HepG2 (cell line): ENCODE results near the gene DENND5B.

Experiments
- CAMTA2 ChIP-seq: sonication (generic); formaldehyde crosslinking; IDR thresholded peaks from 2 replicates; pipeline ENCODE4 v1.4.0; 2020; ENCODE audit warnings: mild to moderate bottlenecking, missing genetic modification reagents, borderline replicate concordance
- EZH2 ChIP-seq: conservative IDR thresholded peaks from 2 replicates; pipeline ENCODE4 v1.6.1; 2012; ENCODE audit warnings: mild to moderate bottlenecking, low read depth, low read length, moderate library complexity
- FOSL1 ChIP-seq: sonication (generic); formaldehyde crosslinking; IDR thresholded peaks from 2 replicates; pipeline ENCODE4 v1.9.0; 2021; ENCODE audit warnings: missing genetic modification reagents, borderline replicate concordance
- GZF1 ChIP-seq: sonication (generic); formaldehyde crosslinking; IDR thresholded peaks from 2 replicates; pipeline ENCODE4 v1.5.1; 2020; ENCODE audit warnings: mild to moderate bottlenecking, missing genetic modification reagents
- NFYC ChIP-seq: IDR thresholded peaks from 2 replicates; pipeline ENCODE4 v1.6.1; 2016; ENCODE audit warnings: missing genetic modification reagents, missing compliant biosample characterization
- RNF2 ChIP-seq: fragments of 450-650 bp; conservative IDR thresholded peaks from 2 replicates; pipeline ENCODE4 v1.6.1; 2016; ENCODE audit warnings: low read depth
- SATB2 ChIP-seq: sonication (generic); formaldehyde crosslinking; IDR thresholded peaks from 2 replicates; pipeline ENCODE4 v1.5.0; 2020; ENCODE audit warnings: missing genetic modification reagents
- THAP11 ChIP-seq: IDR thresholded peaks from 2 replicates; pipeline ENCODE4 v1.6.1; 2016; ENCODE audit warnings: missing biosample characterization, missing genetic modification reagents
- TF ChIP-seq, protein P1 (sequence below): sonication (generic); formaldehyde crosslinking; IDR thresholded peaks from 2 replicates; pipeline ENCODE4 v1.4.0; 2020; ENCODE audit warnings: missing genetic modification reagents
- TF ChIP-seq, protein P2 (sequence below): IDR thresholded peaks from 2 replicates; pipeline ENCODE4 v1.6.1; 2012; ENCODE audit warnings: inconsistent platforms
- TF ChIP-seq, protein P3 (sequence below): sonication (generic); formaldehyde crosslinking; IDR thresholded peaks from 2 replicates; pipeline ENCODE4 v1.8.0; 2022; ENCODE audit warnings: mild to moderate bottlenecking, missing genetic modification reagents
- TF ChIP-seq, protein P4 (sequence below): sonication (generic); formaldehyde crosslinking; IDR thresholded peaks from one replicate; pipeline ENCODE4 v1.5.1; 2020; ENCODE audit warnings: mild to moderate bottlenecking, missing genetic modification reagents; ENCODE audit errors: not compliant biosample characterization

DNA sequence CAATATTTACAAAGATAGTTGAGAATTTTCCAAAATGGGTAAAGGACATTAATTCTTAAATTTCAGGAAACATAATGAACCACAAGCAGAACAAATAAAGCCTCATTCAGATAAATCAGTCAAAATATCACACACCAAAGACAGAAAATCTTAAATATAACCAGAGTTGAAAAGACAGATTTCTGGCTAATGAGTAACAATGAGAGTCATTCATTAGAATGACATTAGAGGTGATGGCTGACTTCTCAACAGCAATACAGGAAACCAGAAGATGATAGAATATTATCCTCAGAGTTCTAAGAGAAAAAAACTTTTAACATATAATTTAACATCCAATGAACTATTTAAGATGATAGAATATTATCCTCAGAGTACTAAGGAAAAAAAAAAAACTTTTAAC lies 124.2 kb downstream of the DENND5B start:
- TF ChIP-seq CAMTA2 (CRISPR knock-in tag) (no peak), SATB2 (no peak), THAP11 (CRISPR knock-in tag) (no peak), RNF2 (no peak), FOSL1 (CRISPR knock-in tag) (no peak), GZF1 (CRISPR knock-in tag) (no peak), NFYC (CRISPR knock-in tag) (no peak), EZH2 (no peak)
- TF ChIP-seq, protein P1, sequence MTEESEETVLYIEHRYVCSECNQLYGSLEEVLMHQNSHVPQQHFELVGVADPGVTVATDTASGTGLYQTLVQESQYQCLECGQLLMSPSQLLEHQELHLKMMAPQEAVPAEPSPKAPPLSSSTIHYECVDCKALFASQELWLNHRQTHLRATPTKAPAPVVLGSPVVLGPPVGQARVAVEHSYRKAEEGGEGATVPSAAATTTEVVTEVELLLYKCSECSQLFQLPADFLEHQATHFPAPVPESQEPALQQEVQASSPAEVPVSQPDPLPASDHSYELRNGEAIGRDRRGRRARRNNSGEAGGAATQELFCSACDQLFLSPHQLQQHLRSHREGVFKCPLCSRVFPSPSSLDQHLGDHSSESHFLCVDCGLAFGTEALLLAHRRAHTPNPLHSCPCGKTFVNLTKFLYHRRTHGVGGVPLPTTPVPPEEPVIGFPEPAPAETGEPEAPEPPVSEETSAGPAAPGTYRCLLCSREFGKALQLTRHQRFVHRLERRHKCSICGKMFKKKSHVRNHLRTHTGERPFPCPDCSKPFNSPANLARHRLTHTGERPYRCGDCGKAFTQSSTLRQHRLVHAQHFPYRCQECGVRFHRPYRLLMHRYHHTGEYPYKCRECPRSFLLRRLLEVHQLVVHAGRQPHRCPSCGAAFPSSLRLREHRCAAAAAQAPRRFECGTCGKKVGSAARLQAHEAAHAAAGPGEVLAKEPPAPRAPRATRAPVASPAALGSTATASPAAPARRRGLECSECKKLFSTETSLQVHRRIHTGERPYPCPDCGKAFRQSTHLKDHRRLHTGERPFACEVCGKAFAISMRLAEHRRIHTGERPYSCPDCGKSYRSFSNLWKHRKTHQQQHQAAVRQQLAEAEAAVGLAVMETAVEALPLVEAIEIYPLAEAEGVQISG (CRISPR knock-in tag): no peak
- TF ChIP-seq, protein P2, sequence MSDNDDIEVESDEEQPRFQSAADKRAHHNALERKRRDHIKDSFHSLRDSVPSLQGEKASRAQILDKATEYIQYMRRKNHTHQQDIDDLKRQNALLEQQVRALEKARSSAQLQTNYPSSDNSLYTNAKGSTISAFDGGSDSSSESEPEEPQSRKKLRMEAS: no peak
- TF ChIP-seq, protein P3, sequence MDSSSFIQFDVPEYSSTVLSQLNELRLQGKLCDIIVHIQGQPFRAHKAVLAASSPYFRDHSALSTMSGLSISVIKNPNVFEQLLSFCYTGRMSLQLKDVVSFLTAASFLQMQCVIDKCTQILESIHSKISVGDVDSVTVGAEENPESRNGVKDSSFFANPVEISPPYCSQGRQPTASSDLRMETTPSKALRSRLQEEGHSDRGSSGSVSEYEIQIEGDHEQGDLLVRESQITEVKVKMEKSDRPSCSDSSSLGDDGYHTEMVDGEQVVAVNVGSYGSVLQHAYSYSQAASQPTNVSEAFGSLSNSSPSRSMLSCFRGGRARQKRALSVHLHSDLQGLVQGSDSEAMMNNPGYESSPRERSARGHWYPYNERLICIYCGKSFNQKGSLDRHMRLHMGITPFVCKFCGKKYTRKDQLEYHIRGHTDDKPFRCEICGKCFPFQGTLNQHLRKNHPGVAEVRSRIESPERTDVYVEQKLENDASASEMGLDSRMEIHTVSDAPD (CRISPR knock-in tag): no peak
- TF ChIP-seq, protein P4, sequence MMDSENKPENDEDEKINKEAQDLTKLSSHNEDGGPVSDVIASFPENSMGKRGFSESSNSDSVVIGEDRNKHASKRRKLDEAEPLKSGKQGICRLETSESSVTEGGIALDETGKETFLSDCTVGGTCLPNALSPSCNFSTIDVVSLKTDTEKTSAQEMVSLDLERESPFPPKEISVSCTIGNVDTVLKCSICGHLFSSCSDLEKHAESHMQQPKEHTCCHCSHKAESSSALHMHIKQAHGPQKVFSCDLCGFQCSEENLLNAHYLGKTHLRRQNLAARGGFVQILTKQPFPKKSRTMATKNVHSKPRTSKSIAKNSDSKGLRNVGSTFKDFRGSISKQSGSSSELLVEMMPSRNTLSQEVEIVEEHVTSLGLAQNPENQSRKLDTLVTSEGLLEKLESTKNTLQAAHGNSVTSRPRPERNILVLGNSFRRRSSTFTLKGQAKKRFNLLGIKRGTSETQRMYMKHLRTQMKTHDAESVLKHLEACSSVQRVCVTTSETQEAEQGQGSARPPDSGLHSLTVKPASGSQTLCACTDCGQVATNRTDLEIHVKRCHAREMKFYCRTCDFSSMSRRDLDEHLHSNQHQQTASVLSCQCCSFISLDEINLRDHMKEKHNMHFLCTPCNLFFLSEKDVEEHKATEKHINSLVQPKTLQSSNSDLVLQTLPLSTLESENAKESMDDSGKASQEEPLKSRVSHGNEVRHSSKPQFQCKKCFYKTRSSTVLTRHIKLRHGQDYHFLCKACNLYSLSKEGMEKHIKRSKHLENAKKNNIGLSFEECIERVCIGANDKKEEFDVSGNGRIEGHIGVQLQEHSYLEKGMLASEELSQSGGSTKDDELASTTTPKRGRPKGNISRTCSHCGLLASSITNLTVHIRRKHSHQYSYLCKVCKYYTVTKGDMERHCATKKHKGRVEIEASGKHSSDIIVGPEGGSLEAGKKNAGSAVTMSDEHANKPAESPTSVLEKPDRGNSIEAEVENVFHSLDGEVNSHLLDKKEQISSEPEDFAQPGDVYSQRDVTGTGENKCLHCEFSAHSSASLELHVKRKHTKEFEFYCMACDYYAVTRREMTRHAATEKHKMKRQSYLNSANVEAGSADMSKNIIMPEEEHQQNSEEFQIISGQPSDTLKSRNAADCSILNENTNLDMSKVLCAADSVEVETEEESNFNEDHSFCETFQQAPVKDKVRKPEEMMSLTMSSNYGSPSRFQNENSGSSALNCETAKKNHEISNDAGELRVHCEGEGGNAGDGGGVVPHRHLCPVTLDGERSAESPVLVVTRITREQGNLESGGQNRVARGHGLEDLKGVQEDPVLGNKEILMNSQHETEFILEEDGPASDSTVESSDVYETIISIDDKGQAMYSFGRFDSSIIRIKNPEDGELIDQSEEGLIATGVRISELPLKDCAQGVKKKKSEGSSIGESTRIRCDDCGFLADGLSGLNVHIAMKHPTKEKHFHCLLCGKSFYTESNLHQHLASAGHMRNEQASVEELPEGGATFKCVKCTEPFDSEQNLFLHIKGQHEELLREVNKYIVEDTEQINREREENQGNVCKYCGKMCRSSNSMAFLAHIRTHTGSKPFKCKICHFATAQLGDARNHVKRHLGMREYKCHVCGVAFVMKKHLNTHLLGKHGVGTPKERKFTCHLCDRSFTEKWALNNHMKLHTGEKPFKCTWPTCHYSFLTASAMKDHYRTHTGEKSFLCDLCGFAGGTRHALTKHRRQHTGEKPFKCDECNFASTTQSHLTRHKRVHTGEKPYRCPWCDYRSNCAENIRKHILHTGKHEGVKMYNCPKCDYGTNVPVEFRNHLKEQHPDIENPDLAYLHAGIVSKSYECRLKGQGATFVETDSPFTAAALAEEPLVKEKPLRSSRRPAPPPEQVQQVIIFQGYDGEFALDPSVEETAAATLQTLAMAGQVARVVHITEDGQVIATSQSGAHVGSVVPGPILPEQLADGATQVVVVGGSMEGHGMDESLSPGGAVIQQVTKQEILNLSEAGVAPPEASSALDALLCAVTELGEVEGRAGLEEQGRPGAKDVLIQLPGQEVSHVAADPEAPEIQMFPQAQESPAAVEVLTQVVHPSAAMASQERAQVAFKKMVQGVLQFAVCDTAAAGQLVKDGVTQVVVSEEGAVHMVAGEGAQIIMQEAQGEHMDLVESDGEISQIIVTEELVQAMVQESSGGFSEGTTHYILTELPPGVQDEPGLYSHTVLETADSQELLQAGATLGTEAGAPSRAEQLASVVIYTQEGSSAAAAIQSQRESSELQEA: no peak
